ENCODE measurements around the gene CHRD. TPM values are rescaled to one million over a fixed set of nuclear protein-coding genes. Genes with fewer than 3 reads are reported as not detected.

Gene CHRD
- total RNA-seq = not detected in 2 replicates

- Mint-ChIP-seq H3K4me3 (peak within 1 kb of the TSS; percentile 40), H3K27ac (no peak within 1 kb of the TSS), H3K27me3 (ENCODE audit: insufficient read depth) (peaks cover 71% of the 10 kb centered on the region), H3K4me1 (ENCODE audit: low read depth) (no peaks in the 10 kb centered on the region), H3K9me3 (no peaks in the 10 kb centered on the region), H3K36me3 (ENCODE audit: low read depth) (no peaks in the 10 kb centered on the region)
- no peak for DNase-seq (ENCODE audit: low spot score)
- intact Hi-C loops (cut with micrococcal nuclease) = no loop called here
Observed at GRCh38 chr3:184379358-184380184, at the start of gene CHRD. Gene CHRD (plus strand): TSS chr3:184380054. CDS start chr3:184380319, 265 bp downstream.

GRCh38 chr3:184332370-184333090 is 47.3 kb upstream of the CHRD start:
- peaks cover 53% of the 10 kb centered on the region for H3K4me1 Mint-ChIP-seq (ENCODE audit: low read depth)
- peak overlapping the region; percentile 92 for H3K27ac Mint-ChIP-seq
- peaks cover 67% of the 10 kb centered on the region for H3K36me3 Mint-ChIP-seq (ENCODE audit: low read depth)
- H3K9me3 Mint-ChIP-seq = no peaks in the 10 kb centered on the region
- intact Hi-C loops (cut with micrococcal nuclease) = no loop called here
- DNase-seq (ENCODE audit: low spot score) = no peak
- no peak overlapping the region for H3K4me3 Mint-ChIP-seq
- H3K27me3 Mint-ChIP-seq (ENCODE audit: insufficient read depth) = peaks cover 2% of the 10 kb centered on the region

DNA sequence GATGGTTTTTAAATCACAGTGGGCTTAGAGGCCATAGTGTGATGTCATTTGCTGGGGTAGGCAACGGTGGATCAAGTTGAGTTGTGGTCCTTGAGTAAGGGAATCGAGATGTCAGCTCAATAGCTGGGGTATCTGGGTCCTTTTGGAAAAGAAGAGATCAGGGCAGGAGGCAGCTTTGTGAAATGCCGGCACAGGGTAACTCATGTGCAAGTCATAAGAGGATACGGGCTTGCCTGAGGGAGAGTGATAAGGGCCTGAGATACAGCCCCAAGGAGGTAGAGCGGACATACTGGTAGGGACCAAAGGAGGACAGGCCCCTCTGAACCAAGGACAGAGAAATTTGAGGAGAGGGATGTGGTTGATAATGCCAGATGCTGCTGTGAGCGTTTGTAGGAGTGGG is 46.7 kb upstream of the CHRD start:
- no peak for DNase-seq (ENCODE audit: low spot score)
- peaks cover 59% of the 10 kb centered on the region for H3K4me1 Mint-ChIP-seq (ENCODE audit: low read depth)
- peak overlapping the region; percentile 92 for H3K27ac Mint-ChIP-seq
- peaks cover 2% of the 10 kb centered on the region for H3K27me3 Mint-ChIP-seq (ENCODE audit: insufficient read depth)
- peaks cover 67% of the 10 kb centered on the region for H3K36me3 Mint-ChIP-seq (ENCODE audit: low read depth)
- no peaks in the 10 kb centered on the region for H3K9me3 Mint-ChIP-seq
- no peak overlapping the region for H3K4me3 Mint-ChIP-seq
- intact Hi-C loops (cut with micrococcal nuclease) = no loop called here

GRCh38 chr3:184333700-184334099 is 46.2 kb upstream of the CHRD start:
- Mint-ChIP-seq H3K9me3 (no peaks in the 10 kb centered on the region), H3K27ac (peak overlapping the region; percentile 92), H3K36me3 (ENCODE audit: low read depth) (peaks cover 62% of the 10 kb centered on the region), H3K27me3 (ENCODE audit: insufficient read depth) (peaks cover 2% of the 10 kb centered on the region), H3K4me3 (no peak overlapping the region), H3K4me1 (ENCODE audit: low read depth) (peaks cover 59% of the 10 kb centered on the region)
- intact Hi-C loops (cut with micrococcal nuclease) = loop anchor here (1.0 kb wide), 1 partner anchor 34 kb away; the partner anchor contains the start of gene PSMD2
- no peak for DNase-seq (ENCODE audit: low spot score)

- Mint-ChIP-seq H3K27ac (peak overlapping the region; percentile 92), H3K4me3 (peak overlapping the region; percentile 57), H3K4me1 (ENCODE audit: low read depth) (peaks cover 57% of the 10 kb centered on the region), H3K36me3 (ENCODE audit: low read depth) (peaks cover 56% of the 10 kb centered on the region), H3K9me3 (no peaks in the 10 kb centered on the region), H3K27me3 (ENCODE audit: insufficient read depth) (peaks cover 2% of the 10 kb centered on the region)
- intact Hi-C loops (cut with micrococcal nuclease) = loop anchor here (1.0 kb wide), 2 partner anchors 20 to 35 kb away; partner anchors contain the start of genes EIF4G1 and PSMD2
- peak; percentile 20 for DNase-seq (ENCODE audit: low spot score)
Observed at GRCh38 chr3:184334470-184335158, 45.2 kb upstream of the CHRD start.

GRCh38 chr3:184335291-184335660 is 44.6 kb upstream of the CHRD start:
- H3K36me3 Mint-ChIP-seq (ENCODE audit: low read depth) = peaks cover 52% of the 10 kb centered on the region
- no peak for DNase-seq (ENCODE audit: low spot score)
- peaks cover 2% of the 10 kb centered on the region for H3K27me3 Mint-ChIP-seq (ENCODE audit: insufficient read depth)
- peak overlapping the region; percentile 92 for H3K27ac Mint-ChIP-seq
- intact Hi-C loops (cut with micrococcal nuclease) = loop anchor here (1.0 kb wide), 1 partner anchor 21 kb away; the partner anchor contains the start of gene EIF4G1
- H3K9me3 Mint-ChIP-seq = no peaks in the 10 kb centered on the region
- H3K4me3 Mint-ChIP-seq = peak overlapping the region; percentile 87
- peaks cover 54% of the 10 kb centered on the region for H3K4me1 Mint-ChIP-seq (ENCODE audit: low read depth)

DNA sequence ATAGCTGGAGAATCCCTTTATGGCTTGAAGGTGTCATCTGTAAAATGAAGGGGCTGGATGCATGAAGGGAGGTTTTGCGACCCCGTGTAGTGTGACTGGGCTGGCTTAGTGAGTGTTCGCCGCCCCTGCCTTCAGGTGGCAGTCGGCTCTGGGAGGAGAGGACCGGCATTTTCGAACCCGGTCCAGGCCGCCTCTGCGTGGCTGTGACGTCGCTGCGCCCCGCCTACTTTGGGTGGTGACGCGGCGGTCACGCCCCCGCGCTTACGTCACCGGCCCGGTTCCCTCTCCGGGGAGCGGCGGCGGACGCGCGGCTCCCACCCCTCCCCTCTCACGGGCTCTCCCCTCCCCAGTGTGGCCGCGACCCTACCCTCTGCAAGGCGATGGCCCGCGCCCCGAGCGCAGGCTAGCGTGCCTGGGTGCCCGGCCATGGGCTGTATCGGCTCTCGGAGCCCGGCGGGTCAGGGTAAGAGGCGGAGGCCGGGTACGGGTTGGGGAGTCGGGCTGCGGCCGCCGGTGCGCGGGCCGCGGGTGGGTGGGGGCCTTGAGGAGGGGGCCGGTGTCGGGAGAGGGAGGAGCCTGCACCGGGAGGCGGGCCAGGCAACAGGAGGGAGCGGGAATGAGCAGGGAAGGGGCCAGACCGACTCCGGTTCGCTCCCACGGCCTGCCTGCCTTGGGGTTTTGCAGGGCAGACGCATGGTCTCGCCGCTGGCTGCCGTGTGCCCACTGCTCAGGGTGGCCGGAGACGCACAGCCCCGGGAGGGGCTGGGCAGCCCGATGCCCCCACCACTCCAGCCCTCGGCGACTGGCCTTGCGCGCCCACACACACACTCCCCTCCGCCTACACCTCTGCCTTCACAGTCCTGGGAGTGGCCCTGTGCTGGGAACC is 44.0 kb upstream of the CHRD start:
- Mint-ChIP-seq H3K4me3 (peak overlapping the region; percentile 87), H3K9me3 (no peaks in the 10 kb centered on the region), H3K4me1 (ENCODE audit: low read depth) (peaks cover 58% of the 10 kb centered on the region), H3K27me3 (ENCODE audit: insufficient read depth) (peaks cover 2% of the 10 kb centered on the region), H3K36me3 (ENCODE audit: low read depth) (peaks cover 48% of the 10 kb centered on the region), H3K27ac (peak overlapping the region; percentile 92)
- DNase-seq (ENCODE audit: low spot score) = peak; percentile 84
- intact Hi-C loops (cut with micrococcal nuclease) = loop anchor here (1.0 kb wide), 2 partner anchors 22 to 27 kb away; partner anchors contain the start of gene EIF4G1

DNA sequence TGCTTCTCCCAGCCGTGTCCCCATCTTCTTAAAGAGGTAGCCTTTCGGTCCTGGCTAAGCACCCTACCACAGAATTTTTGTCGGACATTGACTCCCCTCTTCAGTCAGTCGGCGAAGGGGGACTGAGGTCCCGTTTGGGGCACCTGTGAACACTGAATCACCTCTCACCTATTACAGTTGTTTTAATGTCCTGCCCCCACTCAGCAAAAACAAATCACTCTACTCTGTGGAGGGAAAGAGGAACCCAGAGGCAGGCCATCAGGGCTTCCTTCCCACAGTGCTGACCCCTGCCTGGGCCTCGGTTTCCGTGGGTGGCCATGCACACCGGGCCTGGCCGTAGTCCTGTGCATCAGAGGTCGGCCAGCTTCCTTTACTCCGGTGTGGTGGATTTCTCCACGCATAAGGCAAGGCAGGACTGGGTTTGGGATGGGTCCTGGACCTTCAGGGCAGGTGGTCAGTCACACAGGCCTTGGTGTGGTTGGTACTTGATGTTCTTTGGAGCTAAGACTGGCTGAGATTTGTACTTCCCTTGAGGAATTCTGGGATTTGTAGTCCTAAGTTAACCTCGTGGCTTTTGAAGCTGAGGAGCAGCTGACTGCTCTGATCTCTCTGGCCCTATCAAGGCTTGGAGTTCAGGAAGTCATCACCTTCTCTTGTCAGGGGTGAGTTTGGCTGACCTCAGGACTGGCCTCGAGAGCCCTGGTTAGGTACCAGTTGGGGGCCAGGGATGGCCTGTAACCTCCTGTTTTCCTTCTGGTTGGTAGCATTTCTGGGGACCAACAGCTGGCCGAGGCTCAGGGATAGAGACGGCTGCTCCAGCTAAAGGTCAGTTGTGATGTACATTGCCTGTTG is 43.1 kb upstream of the CHRD start:
- DNase-seq (ENCODE audit: low spot score) = no peak
- peaks cover 65% of the 10 kb centered on the region for H3K4me1 Mint-ChIP-seq (ENCODE audit: low read depth)
- peak overlapping the region; percentile 88 for H3K27ac Mint-ChIP-seq
- peak overlapping the region; percentile 87 for H3K4me3 Mint-ChIP-seq
- intact Hi-C loops (cut with micrococcal nuclease) = loop anchor here (1.0 kb wide), 1 partner anchor 27 kb away; no protein-coding TSS in a partner anchor
- no peaks in the 10 kb centered on the region for H3K9me3 Mint-ChIP-seq
- peaks cover 39% of the 10 kb centered on the region for H3K36me3 Mint-ChIP-seq (ENCODE audit: low read depth)
- H3K27me3 Mint-ChIP-seq (ENCODE audit: insufficient read depth) = peaks cover 2% of the 10 kb centered on the region

DNA sequence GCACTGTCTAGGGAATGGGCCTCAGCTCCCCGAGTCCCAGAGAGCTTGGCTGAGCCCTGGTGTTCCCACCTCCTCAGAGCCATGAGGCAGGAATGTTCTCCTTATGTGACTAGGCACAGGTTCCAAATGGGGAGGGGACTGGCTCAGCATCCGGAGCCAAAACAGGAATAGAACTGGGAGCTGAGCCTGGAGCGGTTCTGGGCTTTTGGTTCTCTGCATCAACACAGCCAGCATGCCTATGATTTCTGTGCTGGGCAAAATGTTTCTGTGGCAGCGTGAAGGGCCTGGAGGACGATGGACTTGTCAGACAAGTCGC is 42.5 kb upstream of the CHRD start, which contains the start of gene FAM131A:
FAM131A (plus strand) TSS at position 202 of the 316 bp plus-strand sequence; CDS start at position 233, 31 bp downstream.
- Mint-ChIP-seq H3K4me1 (ENCODE audit: low read depth) (peaks cover 61% of the 10 kb centered on the region), H3K36me3 (ENCODE audit: low read depth) (peaks cover 34% of the 10 kb centered on the region), H3K27me3 (ENCODE audit: insufficient read depth) (peaks cover 2% of the 10 kb centered on the region), H3K27ac (peak within 1 kb of the TSS; percentile 88), H3K9me3 (no peaks in the 10 kb centered on the region), H3K4me3 (peak within 1 kb of the TSS; percentile 87)
- intact Hi-C loops (cut with micrococcal nuclease) = no loop called here
- DNase-seq (ENCODE audit: low spot score) = no peak

DNA sequence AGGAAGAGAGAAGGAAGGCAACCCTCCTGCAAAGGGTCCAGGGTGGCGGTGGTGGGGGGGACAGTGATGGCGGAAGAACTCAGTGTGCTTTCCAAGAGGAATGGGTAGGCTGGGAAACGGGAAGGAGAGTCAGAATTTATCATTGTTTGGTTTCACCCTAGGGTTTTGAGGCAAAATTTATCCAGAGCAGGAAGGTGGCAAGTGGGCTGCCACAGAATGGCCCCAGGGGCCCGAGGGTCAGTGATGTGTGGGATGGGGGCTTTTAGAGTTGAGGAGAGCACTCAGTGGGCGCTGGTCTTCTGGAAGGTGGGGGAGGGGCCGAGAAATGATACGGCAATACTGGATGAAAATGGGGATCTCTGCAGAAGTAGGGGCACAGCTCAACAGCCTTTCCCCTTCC is 41.9 kb upstream of the CHRD start:
- peaks cover 30% of the 10 kb centered on the region for H3K36me3 Mint-ChIP-seq (ENCODE audit: low read depth)
- H3K9me3 Mint-ChIP-seq = no peaks in the 10 kb centered on the region
- intact Hi-C loops (cut with micrococcal nuclease) = no loop called here
- no peak overlapping the region for H3K27ac Mint-ChIP-seq
- H3K4me1 Mint-ChIP-seq (ENCODE audit: low read depth) = peaks cover 55% of the 10 kb centered on the region
- DNase-seq (ENCODE audit: low spot score) = no peak
- H3K4me3 Mint-ChIP-seq = peak overlapping the region; percentile 31
- H3K27me3 Mint-ChIP-seq (ENCODE audit: insufficient read depth) = peaks cover 2% of the 10 kb centered on the region

- Mint-ChIP-seq H3K27me3 (ENCODE audit: insufficient read depth) (peaks cover 2% of the 10 kb centered on the region), H3K4me1 (ENCODE audit: low read depth) (peaks cover 49% of the 10 kb centered on the region), H3K27ac (no peak overlapping the region), H3K4me3 (no peak overlapping the region), H3K36me3 (ENCODE audit: low read depth) (peaks cover 25% of the 10 kb centered on the region), H3K9me3 (no peaks in the 10 kb centered on the region)
- intact Hi-C loops (cut with micrococcal nuclease) = no loop called here
- no peak for DNase-seq (ENCODE audit: low spot score)
Observed at GRCh38 chr3:184338511-184338945, 41.3 kb upstream of the CHRD start.
